Mesothelial cell of epicardium (in vitro differentiated cells): ENCODE measurements around the gene ECM1. TPM values are rescaled to one million over a fixed set of nuclear protein-coding genes. Genes with fewer than 3 reads are reported as not detected.

Experiments used
- DNase-seq, 2 experiments: peaks; one replicate each; pipeline ENCODE4 v3.0.0; 2021; ENCODE audit warnings: low spot score in 2 of 2; ENCODE audit not compliant: unreplicated experiment in 2 of 2
- H3K27ac Mint-ChIP-seq: 2 replicates; pipeline ENCODE4 v1.8.0; 2021; ENCODE audit warnings: mixed read lengths
- H3K27me3 Mint-ChIP-seq: 2 replicates; pipeline ENCODE4 v1.8.0; 2021; ENCODE audit warnings: low read depth, mixed read lengths
- H3K36me3 Mint-ChIP-seq: 2 replicates; pipeline ENCODE4 v1.8.0; 2021; ENCODE audit warnings: mixed read lengths
- H3K4me1 Mint-ChIP-seq: 2 replicates; pipeline ENCODE4 v1.8.0; 2021; ENCODE audit warnings: mixed read lengths
- H3K4me3 Mint-ChIP-seq: 2 replicates; pipeline ENCODE4 v1.8.0; 2021; ENCODE audit warnings: mild to moderate bottlenecking, moderate library complexity, mixed read lengths
- H3K9me3 Mint-ChIP-seq: 2 replicates; pipeline ENCODE4 v1.8.0; 2021; ENCODE audit warnings: mixed read lengths
- CTCF ChIP-seq: fragments of 200-600 bp; sonication (generic); IDR thresholded peaks from one replicate; pipeline ENCODE4 v1.5.0; 2021; ENCODE audit warnings: antibody characterized with exemption; ENCODE audit not compliant: unreplicated experiment
- total RNA-seq: library from RNA; stranded (reverse); gene quantifications from 3 replicates; pipeline ENCODE4 v1.2.1, GENCODE V29; 2021

ECM1 gene
- total RNA-seq, 1 donor from 2014 or later = 5.0 TPM

DNA sequence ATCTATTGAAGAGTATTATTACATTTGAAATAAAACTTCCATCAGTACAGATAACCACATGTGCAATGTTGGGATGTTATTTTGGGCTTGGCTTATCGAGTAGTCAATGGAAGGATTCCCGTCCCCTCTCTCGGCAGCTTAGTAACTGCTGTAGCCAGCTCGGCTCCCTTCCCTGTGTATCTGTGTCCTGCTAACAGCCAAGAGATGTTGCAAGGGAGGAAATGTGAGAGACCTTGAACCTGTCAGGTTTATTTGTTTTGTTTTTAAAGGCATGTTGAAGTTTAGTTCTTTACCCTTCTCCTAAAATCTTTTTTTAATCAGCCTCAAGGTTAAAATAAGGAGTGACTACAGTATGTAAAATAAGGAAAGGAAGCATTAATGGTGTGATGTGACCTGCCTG, 34.2 kb upstream of the ECM1 start:
- Mint-ChIP-seq H3K4me3 (no peak overlapping the region), H3K27me3 (no peaks in the 10 kb centered on the region), H3K9me3 (no peaks in the 10 kb centered on the region), H3K4me1 (peaks cover 17% of the 10 kb centered on the region), H3K36me3 (peaks cover 25% of the 10 kb centered on the region), H3K27ac (peak overlapping the region; percentile 30)
- DNase-seq = no peak
- TF ChIP-seq CTCF = no peak

- Mint-ChIP-seq H3K27ac (no peak overlapping the region), H3K4me3 (no peak overlapping the region), H3K36me3 (peaks cover 25% of the 10 kb centered on the region), H3K4me1 (peaks cover 17% of the 10 kb centered on the region), H3K27me3 (no peaks in the 10 kb centered on the region), H3K9me3 (no peaks in the 10 kb centered on the region)
- DNase-seq = no peak
- TF ChIP-seq CTCF = no peak
Measured at GRCh38 chr1:150474869-150475268, 33.0 kb upstream of the ECM1 start.

- peaks cover 8% of the 10 kb centered on the region for H3K36me3 Mint-ChIP-seq
- TF ChIP-seq CTCF = no peak
- H3K27me3 Mint-ChIP-seq = no peaks in the 10 kb centered on the region
- no peak overlapping the region for H3K4me3 Mint-ChIP-seq
- no peaks in the 10 kb centered on the region for H3K9me3 Mint-ChIP-seq
- H3K4me1 Mint-ChIP-seq = peaks cover 17% of the 10 kb centered on the region
- DNase-seq = no peak
- H3K27ac Mint-ChIP-seq = peak overlapping the region; percentile 54
Measured at GRCh38 chr1:150476754-150477153, 31.2 kb upstream of the ECM1 start.

- Mint-ChIP-seq H3K4me1 (peaks cover 17% of the 10 kb centered on the region), H3K4me3 (no peak overlapping the region), H3K9me3 (no peaks in the 10 kb centered on the region), H3K27me3 (no peaks in the 10 kb centered on the region), H3K36me3 (peaks cover 4% of the 10 kb centered on the region), H3K27ac (peak overlapping the region; percentile 69)
- no peak for TF ChIP-seq CTCF
- no peak for DNase-seq
Measured at GRCh38 chr1:150477320-150477719, 30.6 kb upstream of the ECM1 start.

DNA sequence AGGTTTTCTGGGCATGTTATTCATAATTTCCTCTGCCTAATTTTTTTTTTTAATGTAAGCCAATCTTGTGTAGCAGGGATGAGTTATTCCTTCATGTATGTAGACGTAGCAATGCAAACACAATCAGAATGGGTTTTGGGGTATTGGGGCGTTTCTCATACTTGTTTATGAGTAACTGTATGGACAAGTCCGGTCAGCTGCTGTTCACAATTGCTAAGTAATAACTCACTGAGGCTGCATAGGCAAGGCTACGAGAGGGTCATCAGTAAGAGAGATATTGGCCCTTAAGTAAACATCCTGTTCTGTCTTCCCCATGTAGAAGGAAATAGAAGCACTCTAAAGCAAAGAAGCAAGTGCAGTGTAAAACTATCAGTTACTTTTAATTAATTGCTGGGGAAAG, 30.2 kb upstream of the ECM1 start:
- Mint-ChIP-seq H3K4me1 (peaks cover 17% of the 10 kb centered on the region), H3K27ac (peak overlapping the region; percentile 69), H3K36me3 (no peaks in the 10 kb centered on the region), H3K27me3 (no peaks in the 10 kb centered on the region), H3K4me3 (no peak overlapping the region), H3K9me3 (no peaks in the 10 kb centered on the region)
- TF ChIP-seq CTCF = no peak
- no peak for DNase-seq

- Mint-ChIP-seq H3K27me3 (no peaks in the 10 kb centered on the region), H3K4me1 (peaks cover 13% of the 10 kb centered on the region), H3K36me3 (no peaks in the 10 kb centered on the region), H3K4me3 (no peak overlapping the region), H3K27ac (no peak overlapping the region), H3K9me3 (no peaks in the 10 kb centered on the region)
- TF ChIP-seq CTCF = no peak
- no peak for DNase-seq
Measured at GRCh38 chr1:150479370-150479769, 28.5 kb upstream of the ECM1 start.
